GM18517 (cell line): ENCODE measurements around the gene ZBED4.
"Not testable (repeated sequence)": the region's sequence is repeated elsewhere in the genome, so short reads cannot be mapped to it uniquely, and the experiment has no call there.

ENCODE experiments used
- ATAC-seq: cut with Tn5 transposase; IDR thresholded peaks from one replicate; pipeline ENCODE4 v1.9.1; 2021; ENCODE audit warnings: mild to moderate bottlenecking, moderate library complexity; ENCODE audit not compliant: unreplicated experiment

ZBED4 gene

GRCh38 chr22:49826603-49827270 lies 26.9 kb upstream of the ZBED4 start:
- no peak for ATAC-seq

- ATAC-seq = no peak
Observed at GRCh38 chr22:49827271-49827852, 26.3 kb upstream of the ZBED4 start.

GRCh38 chr22:49827853-49828598 lies 25.6 kb upstream of the ZBED4 start, which contains the start of gene BRD1:
TSS of gene BRD1 (minus strand) at chr22:49827873. CDS start at chr22:49824317, 3,556 bp downstream.
- no peak for ATAC-seq

GRCh38 chr22:49828599-49828965 lies 25.1 kb upstream of the ZBED4 start:
- no peak for ATAC-seq

GRCh38 chr22:49829044-49829853 lies 24.4 kb upstream of the ZBED4 start:
- ATAC-seq = no peak

GRCh38 chr22:49833340-49834007 lies 20.2 kb upstream of the ZBED4 start:
- no peak for ATAC-seq

GRCh38 chr22:49838771-49839717 lies 14.6 kb upstream of the ZBED4 start:
- ATAC-seq = no peak

GRCh38 chr22:49845241-49845640 lies 8.4 kb upstream of the ZBED4 start:
- ATAC-seq = no peak

- no peak for ATAC-seq
Observed at GRCh38 chr22:49845666-49846459, 7.8 kb upstream of the ZBED4 start.

- no peak for ATAC-seq
Observed at GRCh38 chr22:49847751-49848689, 5.6 kb upstream of the ZBED4 start.

- ATAC-seq = no peak
Observed at GRCh38 chr22:49848690-49849160, 4.9 kb upstream of the ZBED4 start.

- ATAC-seq = no peak
Observed at GRCh38 chr22:49849161-49850020, 4.3 kb upstream of the ZBED4 start.

GRCh38 chr22:49850021-49850911 lies 3.4 kb upstream of the ZBED4 start:
- ATAC-seq = no peak

- ATAC-seq = no peak
Observed at GRCh38 chr22:49850959-49851802, 2.5 kb upstream of the ZBED4 start.

- not testable (repeated sequence) for ATAC-seq
Observed at GRCh38 chr22:49852568-49852897, 1.1 kb upstream of the ZBED4 start.
